NCI-H1436 (cell line): Measurements from ENCODE around the gene ZFYVE19.

Experiments
- DNase-seq: peaks from one replicate; lab custom pipeline; 2025; lab: John Stamatoyannopoulos, UW

ZFYVE19 gene

GRCh38 chr15:40807028-40807887, at the start of gene ZFYVE19, which contains the start of gene DNAJC17:
TSS of gene ZFYVE19 (plus strand) at chr15:40807089. CDS start at chr15:40807590, 501 bp downstream.
TSS of gene DNAJC17 (minus strand) at chr15:40807473. CDS start at chr15:40807446, 27 bp downstream.
- peak; percentile 99 for DNase-seq

DNA sequence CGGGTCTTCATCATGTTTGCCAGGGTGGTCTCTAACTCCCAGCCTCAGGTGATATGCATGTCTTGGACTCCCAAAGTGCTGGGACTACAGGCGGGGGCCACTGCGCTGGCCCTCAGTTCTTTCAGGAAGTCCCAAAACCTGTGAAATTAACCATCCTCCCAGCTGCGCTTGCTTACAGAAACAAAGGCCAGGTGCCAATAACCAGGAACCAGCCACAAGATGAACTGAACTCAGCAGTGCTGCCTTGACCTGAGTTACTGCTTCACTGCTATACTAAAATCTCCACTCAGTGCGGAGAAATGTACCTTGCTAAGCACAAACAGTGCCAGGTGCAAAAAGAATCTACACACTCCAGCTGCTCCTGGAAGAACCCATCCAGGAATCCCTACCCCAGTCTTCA, 46.9 kb upstream of the ZFYVE19 start:
- DNase-seq, result no peak

GRCh38 chr15:40762919-40763800, 43.7 kb upstream of the ZFYVE19 start:
- DNase-seq, result peak; percentile 71

GRCh38 chr15:40763801-40764628, 42.9 kb upstream of the ZFYVE19 start, which contains the start of gene GCHFR:
TSS of gene GCHFR (plus strand) at chr15:40764068. CDS start at chr15:40764181, 113 bp downstream.
- DNase-seq, result peak; percentile 46

GRCh38 chr15:40764629-40765103, 42.2 kb upstream of the ZFYVE19 start:
- DNase-seq, result no peak

GRCh38 chr15:40766194-40766815, 40.6 kb upstream of the ZFYVE19 start:
- no peak for DNase-seq

- DNase-seq, result no peak
These were observed 39.7 kb upstream of the ZFYVE19 start for GRCh38 chr15:40766906-40767837.

DNA sequence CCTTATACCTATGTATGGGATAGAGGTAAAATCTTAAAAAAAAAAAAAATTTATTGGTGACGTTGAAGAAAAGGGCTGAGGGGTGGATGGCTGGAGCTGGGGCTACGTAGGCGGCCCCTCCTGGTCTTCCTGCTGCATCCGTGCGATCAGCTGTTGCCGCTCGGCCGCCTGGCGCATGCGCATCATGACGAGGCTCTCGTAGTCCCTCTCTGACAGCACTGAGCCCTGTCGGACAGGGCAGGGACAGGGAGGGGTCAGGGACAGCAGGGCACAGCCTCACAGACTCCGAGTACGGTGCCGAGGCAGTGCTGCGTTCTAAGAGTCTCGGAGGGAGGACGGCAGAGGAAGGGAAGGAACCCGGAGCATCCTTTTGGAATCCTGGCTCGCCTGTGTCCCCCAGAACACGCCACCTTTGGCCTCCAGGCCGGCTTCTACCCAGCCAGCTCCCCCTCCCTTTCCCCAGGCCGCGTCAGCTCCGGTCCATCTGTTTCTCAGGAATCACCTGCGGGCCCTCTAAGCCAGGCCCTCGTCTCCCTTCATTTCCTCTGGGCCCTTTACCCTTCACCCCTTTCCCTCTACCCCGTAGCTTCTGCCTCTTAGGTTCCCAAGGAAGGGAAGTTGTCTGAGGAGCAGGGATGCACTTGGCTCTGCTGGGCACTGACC, 38.9 kb upstream of the ZFYVE19 start:
- DNase-seq, result no peak

GRCh38 chr15:40768521-40769273, 38.2 kb upstream of the ZFYVE19 start:
- no peak for DNase-seq

GRCh38 chr15:40769274-40770146, 37.4 kb upstream of the ZFYVE19 start, which contains the start of gene C15orf62:
TSS of gene C15orf62 (plus strand) at chr15:40769980. CDS start at chr15:40770496, 516 bp downstream.
- DNase-seq, result peak; percentile 81

DNA sequence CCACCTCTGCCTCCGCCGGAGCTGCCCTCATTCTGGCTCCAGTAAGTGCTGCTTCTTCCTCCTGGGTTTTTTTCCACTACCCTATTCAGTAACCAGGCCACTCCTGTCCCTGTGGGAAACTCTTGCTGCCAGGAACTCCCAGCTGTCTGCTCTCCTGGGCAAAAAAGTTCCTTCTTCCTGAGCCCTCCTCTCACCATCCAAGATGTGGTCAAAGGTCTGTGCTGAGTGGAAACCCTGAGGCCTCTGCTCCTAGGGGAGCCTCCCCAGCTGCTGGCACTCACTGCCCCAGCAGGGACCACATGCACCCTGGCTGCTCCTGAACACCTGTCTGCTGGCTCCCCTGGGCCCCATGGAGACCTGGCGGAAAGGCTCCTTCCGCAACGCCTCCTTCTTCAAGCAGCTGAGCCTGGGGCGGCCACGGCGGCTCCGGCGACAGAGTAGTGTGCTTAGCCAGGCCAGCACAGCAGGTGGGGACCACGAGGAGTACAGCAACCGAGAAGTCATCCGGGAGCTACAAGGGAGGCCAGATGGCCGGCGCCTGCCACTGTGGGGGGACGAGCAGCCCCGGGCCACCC, 36.7 kb upstream of the ZFYVE19 start:
- DNase-seq, result peak; percentile 41

DNA sequence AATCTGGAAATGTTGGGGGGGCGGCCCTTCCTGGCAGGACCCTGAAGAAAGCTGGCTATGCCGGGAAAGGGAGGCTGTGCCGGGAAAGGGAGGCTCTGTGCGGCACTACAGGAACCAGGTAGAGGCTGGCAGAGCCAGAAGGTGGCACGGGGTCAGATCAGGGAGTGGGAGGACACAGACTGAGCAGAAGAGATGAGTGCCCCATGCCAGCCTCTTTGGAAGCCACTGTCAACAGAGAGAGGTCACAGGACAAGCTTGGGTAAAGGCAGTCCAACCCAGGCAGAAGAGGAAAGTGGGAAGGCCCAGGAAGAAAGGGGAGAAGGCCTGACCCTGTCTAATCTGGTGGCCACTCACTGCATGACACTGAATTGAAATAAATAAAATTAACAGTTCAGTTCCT, 35.6 kb upstream of the ZFYVE19 start:
- DNase-seq, result no peak

GRCh38 chr15:40772014-40772413, 34.9 kb upstream of the ZFYVE19 start:
- DNase-seq, result no peak

DNA sequence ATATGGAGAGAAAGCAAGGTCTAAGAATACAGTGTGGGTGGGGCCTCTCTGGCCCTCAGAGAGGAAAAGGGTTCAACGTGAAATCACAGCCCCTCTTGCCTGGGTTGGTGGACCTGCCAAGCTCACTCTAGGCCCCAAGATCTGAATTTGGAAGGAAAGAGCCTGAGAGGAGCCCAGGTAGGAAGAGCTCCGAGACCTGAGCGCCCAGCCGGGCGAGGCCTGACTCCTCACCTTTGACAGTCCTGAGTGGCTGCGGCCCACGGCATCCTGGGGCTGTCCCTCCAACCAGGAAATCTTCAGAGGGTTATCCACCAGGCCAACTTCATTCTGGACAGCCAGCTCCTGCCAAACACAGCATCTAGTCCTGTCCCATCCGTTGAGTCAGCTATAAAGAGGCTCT, 33.4 kb upstream of the ZFYVE19 start:
- DNase-seq, result no peak

GRCh38 chr15:40773902-40774301, 33.0 kb upstream of the ZFYVE19 start:
- DNase-seq, result no peak

GRCh38 chr15:40775007-40775406, 31.9 kb upstream of the ZFYVE19 start:
- DNase-seq, result no peak
